A673 (cell line): ENCODE data around the gene RPL29. TPM values are rescaled to one million over a fixed set of nuclear protein-coding genes. Genes with fewer than 3 reads are reported as not detected.
A peak's percentile ranks its signal among the peaks of the same experiment; 100 is the strongest.

Experiments
- BruUV-seq: library from RNA; stranded (reverse); fragments of 400-500 nt; replicated peaks from 2 replicates; lab custom pipeline; 2021; lab: Mats Ljungman, UMichigan
- CTCF ChIA-PET: fragments of 300-600 bp; sonication (Branson Sonifier 250); formaldehyde crosslinking; loops from one replicate; lab custom pipeline; 2022; ENCODE audit warnings: antibody characterized with exemption; lab: Charles Lee
- POLR2A ChIA-PET: fragments of 300-600 bp; sonication (Branson Sonifier 250); formaldehyde crosslinking; loops from one replicate; lab custom pipeline; 2022; ENCODE audit warnings: antibody characterized with exemption; ENCODE audit not compliant: low non-redundant PET; lab: Charles Lee
- DNase-seq: peaks from one replicate; pipeline ENCODE4 v3.0.0-alpha.2; 2015; ENCODE audit warnings: low spot score
- H3K27ac ChIP-seq: fragments of 200-600 bp; sonication (generic); 2 replicates; pipeline ENCODE4 v1.5.1; 2016; ENCODE audit warnings: mixed run types, low read depth, mild to moderate bottlenecking, mixed read lengths, antibody characterized with exemption, low read length; ENCODE audit not compliant: poor library complexity, severe bottlenecking
- H3K27me3 ChIP-seq: fragments of 200-600 bp; sonication (generic); replicated peaks from 2 replicates; pipeline ENCODE4 v1.6.1; 2017; ENCODE audit warnings: mixed run types, low read depth, mild to moderate bottlenecking, mixed read lengths, antibody characterized with exemption, low read length; ENCODE audit not compliant: insufficient read depth, poor library complexity
- H3K36me3 ChIP-seq: fragments of 200-600 bp; sonication (generic); 2 replicates; pipeline ENCODE4 v1.6.1; 2016; ENCODE audit warnings: mixed run types, mild to moderate bottlenecking, mixed read lengths, antibody characterized with exemption, low read length; ENCODE audit not compliant: insufficient read depth, poor library complexity, severe bottlenecking
- H3K4me1 ChIP-seq: fragments of 200-600 bp; sonication (generic); 2 replicates; pipeline ENCODE4 v1.6.1; 2017; ENCODE audit warnings: mixed run types, mild to moderate bottlenecking, mixed read lengths, antibody characterized with exemption, low read length; ENCODE audit not compliant: insufficient read depth, poor library complexity, severe bottlenecking
- H3K4me3 ChIP-seq: fragments of 200-600 bp; sonication (generic); 2 replicates; pipeline ENCODE4 v1.5.1; 2016; ENCODE audit warnings: low read depth, mixed run types, mild to moderate bottlenecking, mixed read lengths, low read length; ENCODE audit not compliant: poor library complexity, severe bottlenecking
- H3K9me3 ChIP-seq: fragments of 200-600 bp; sonication (generic); 2 replicates; pipeline ENCODE4 v1.6.1; 2016; ENCODE audit warnings: mixed run types, low read depth, mild to moderate bottlenecking, mixed read lengths, antibody characterized with exemption, low read length; ENCODE audit not compliant: poor library complexity, severe bottlenecking
- CTCF ChIP-seq: fragments of 300-800, 200-600 bp; sonication (generic); conservative IDR thresholded peaks from 2 replicates; pipeline ENCODE4 v1.5.1; 2017; ENCODE audit warnings: low read depth, mild to moderate bottlenecking, antibody characterized with exemption, low read length, moderate library complexity, mixed read lengths
- EZH2 ChIP-seq: fragments of 200-600 bp; sonication (generic); IDR thresholded peaks from 2 replicates; pipeline ENCODE4 v1.6.1; 2017; ENCODE audit warnings: borderline replicate concordance, low read depth, mild to moderate bottlenecking, mixed read lengths, antibody characterized with exemption, low read length; ENCODE audit not compliant: poor library complexity, severe bottlenecking
- intact Hi-C: fragments of 100-400 bp; cut with micrococcal nuclease; formaldehyde crosslinking; loops from one replicate; pipeline ENCODE4 v1.10.0; 2022; ENCODE audit not compliant: unreplicated experiment
- total RNA-seq: library from RNA; stranded (reverse); gene quantifications from 2 replicates; pipeline ENCODE4 v1.2.3, GENCODE V29; 2021

Gene RPL29
- total RNA-seq, 1 experiment from 2014 or later: 624 TPM

GRCh38 chr3:51966486-51966885, 29.2 kb downstream of the RPL29 start:
- POLR2A ChIA-PET: interaction anchor here (0.6 kb wide), 1 partner anchor 582 kb away, joined by 3 read pairs; the partner anchor contains the start of gene MANF
- H3K4me1 ChIP-seq: no peaks in the 10 kb centered on the region
- CTCF ChIA-PET: no interaction called here
- H3K36me3 ChIP-seq: no peaks in the 10 kb centered on the region
- BruUV-seq: no TSS peak
- no peaks in the 10 kb centered on the region for H3K9me3 ChIP-seq
- intact Hi-C loops: no loop called here
- H3K27me3 ChIP-seq: no peaks in the 10 kb centered on the region
- no peak for DNase-seq
- TF ChIP-seq CTCF (no peak), EZH2 (no peak)
- peak overlapping the region; percentile 42 for H3K4me3 ChIP-seq
- H3K27ac ChIP-seq: no peak overlapping the region

GRCh38 chr3:51966016-51966415, 29.7 kb downstream of the RPL29 start:
- no peaks in the 10 kb centered on the region for H3K4me1 ChIP-seq
- intact Hi-C loops: no loop called here
- POLR2A ChIA-PET: interaction anchor here (0.6 kb wide), 1 partner anchor 581 kb away, joined by 3 read pairs; the partner anchor contains the start of gene MANF
- no peaks in the 10 kb centered on the region for H3K9me3 ChIP-seq
- H3K27me3 ChIP-seq: no peaks in the 10 kb centered on the region
- BruUV-seq: no TSS peak
- H3K27ac ChIP-seq: no peak overlapping the region
- CTCF ChIA-PET: no interaction called here
- no peak for DNase-seq
- H3K4me3 ChIP-seq: no peak overlapping the region
- TF ChIP-seq EZH2 (no peak), CTCF (no peak)
- no peaks in the 10 kb centered on the region for H3K36me3 ChIP-seq

GRCh38 chr3:51964521-51964920, 31.2 kb downstream of the RPL29 start:
- ChIA-PET POLR2A (no interaction called here), CTCF (no interaction called here)
- Histone ChIP-seq H3K4me3 (no peak overlapping the region), H3K36me3 (no peaks in the 10 kb centered on the region), H3K27me3 (no peaks in the 10 kb centered on the region), H3K9me3 (no peaks in the 10 kb centered on the region), H3K27ac (no peak overlapping the region), H3K4me1 (no peaks in the 10 kb centered on the region)
- BruUV-seq: no TSS peak
- no peak for DNase-seq
- intact Hi-C loops: no loop called here
- no peak for TF ChIP-seq EZH2
- no peak for TF ChIP-seq CTCF
